Mononuclear cell (primary cell): ENCODE measurements around the gene CDX1. TPM values are rescaled to one million over a fixed set of nuclear protein-coding genes. Genes with fewer than 3 reads are reported as not detected.

Experiments
- H3K27me3 ChIP-seq: 2 replicates; pipeline ENCODE4 v1.6.0; 2011; ENCODE audit warnings: low read length, control low read depth; ENCODE audit not compliant: insufficient read depth
- H3K4me1 ChIP-seq: 2 replicates; pipeline ENCODE4 v1.5.1; 2011; ENCODE audit warnings: mild to moderate bottlenecking, low read length, control low read depth; ENCODE audit not compliant: insufficient read depth
- H3K4me3 ChIP-seq: 2 replicates; pipeline ENCODE4 v1.5.1; 2011; ENCODE audit warnings: mild to moderate bottlenecking, low read length, moderate library complexity
- H3K9me3 ChIP-seq: 2 replicates; pipeline ENCODE4 v1.5.1; 2011; ENCODE audit warnings: low read depth, mild to moderate bottlenecking, control low read depth, low read length
- total RNA-seq: library from RNA; depleted of rRNA; stranded (reverse); fragments of >200 nt; gene quantifications from one replicate; pipeline ENCODE4 v1.2.3, GENCODE V29; 2012

The CDX1 gene
- total RNA-seq, result not detected

GRCh38 chr5:150166650-150167511 lies at the start of gene CDX1:
Gene CDX1, plus strand, starts transcription at chr5:150166778. Its CDS starts 99 bp downstream, at chr5:150166877.
- H3K4me1 ChIP-seq, result no peaks in the 10 kb centered on the region
- H3K9me3 ChIP-seq, result no peaks in the 10 kb centered on the region
- H3K4me3 ChIP-seq, result no peak within 1 kb of the TSS
- H3K27me3 ChIP-seq, result peaks cover 30% of the 10 kb centered on the region

DNA sequence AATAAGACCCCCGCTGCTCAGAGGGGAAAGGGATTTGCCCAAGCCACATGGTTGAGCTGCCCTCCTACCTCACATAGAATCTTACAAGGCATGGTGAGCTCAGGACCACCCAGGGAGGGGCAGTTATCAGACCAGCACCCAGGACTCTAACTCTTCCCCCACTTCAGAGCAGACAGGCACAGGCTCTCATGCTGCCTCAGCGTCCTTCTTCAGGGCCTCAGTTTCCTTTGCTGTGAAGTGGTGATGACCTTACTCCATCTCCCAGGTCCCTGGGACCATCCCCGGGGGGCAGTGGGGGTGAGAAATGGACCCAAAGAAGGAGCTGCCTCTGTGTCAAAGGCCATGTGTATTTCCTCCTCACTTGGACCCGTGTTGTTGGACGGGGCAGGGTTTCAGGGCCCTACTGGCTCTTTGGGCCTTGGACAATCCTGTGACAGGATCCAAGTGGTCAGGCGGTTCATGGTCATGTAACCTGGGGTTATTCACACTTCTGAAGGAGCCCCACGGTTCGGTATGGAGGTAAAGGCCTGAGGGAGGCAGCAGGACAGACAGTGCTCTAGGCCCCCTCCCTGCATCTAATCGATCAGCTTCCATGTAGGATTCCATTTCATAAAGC lies 48.5 kb upstream of the CDX1 start:
- H3K9me3 ChIP-seq, result no peaks in the 10 kb centered on the region
- no peak overlapping the region for H3K4me3 ChIP-seq
- peaks cover 23% of the 10 kb centered on the region for H3K4me1 ChIP-seq
- H3K27me3 ChIP-seq, result no peaks in the 10 kb centered on the region

DNA sequence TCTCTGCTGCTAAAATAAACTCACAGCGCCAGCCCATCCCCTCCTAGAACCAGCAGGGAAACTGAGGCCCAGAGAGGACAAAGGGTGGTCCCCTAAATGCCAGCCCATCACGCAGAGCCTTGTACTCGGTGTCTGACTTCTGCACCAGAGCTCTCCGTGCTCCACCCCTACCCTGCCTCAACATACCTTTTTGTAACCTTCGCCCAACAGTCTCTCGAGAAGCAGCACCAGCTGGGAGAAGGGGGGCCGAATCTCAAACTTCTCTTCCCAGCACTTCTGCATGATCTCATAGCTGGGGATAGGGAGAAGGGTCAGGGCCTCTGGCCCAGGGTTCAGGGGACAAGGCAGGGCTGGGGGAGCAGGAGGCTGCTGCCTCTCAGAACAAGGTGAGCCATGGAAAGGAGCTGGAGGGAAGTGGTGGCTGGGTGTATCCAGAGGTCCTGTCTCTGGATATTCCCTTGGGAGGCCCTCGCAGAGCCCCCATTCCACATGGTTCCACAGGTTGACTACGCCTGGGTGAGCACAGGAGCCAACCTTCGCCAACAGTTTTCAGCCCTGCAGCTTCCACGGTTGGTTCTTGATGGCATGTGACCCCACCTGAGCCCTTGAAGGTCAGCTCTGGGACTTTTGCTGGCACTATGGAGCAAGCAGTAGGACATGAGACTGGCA lies 47.9 kb upstream of the CDX1 start:
- H3K27me3 ChIP-seq, result no peaks in the 10 kb centered on the region

GRCh38 chr5:150119421-150120061 lies 47.0 kb upstream of the CDX1 start:
- no peaks in the 10 kb centered on the region for H3K27me3 ChIP-seq
- H3K4me1 ChIP-seq, result peaks cover 33% of the 10 kb centered on the region
- no peak overlapping the region for H3K4me3 ChIP-seq
- no peaks in the 10 kb centered on the region for H3K9me3 ChIP-seq

More for the DNA sequence above, 47.9 kb upstream of the CDX1 start:
- Histone ChIP-seq H3K4me1 (peaks cover 24% of the 10 kb centered on the region), H3K9me3 (no peaks in the 10 kb centered on the region), H3K4me3 (no peak overlapping the region)

DNA sequence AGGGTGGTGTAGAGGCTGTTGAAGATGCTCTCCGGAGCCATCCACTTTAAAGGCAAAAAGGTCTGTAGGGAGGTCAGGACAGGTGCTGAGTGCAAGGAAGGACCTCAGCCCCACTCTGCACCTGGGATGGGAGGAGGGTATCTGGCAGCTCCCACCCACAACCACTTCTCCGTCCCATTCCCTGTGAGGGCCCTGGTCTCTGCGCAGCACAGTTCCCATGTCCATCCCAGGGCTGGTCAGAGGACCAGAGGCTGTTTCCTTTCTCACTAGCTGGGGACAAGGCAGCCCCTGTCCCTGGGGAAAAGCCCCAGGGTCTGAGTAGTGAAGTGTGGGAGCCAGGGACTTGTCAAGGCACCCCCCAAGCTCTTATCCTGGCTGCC lies 46.5 kb upstream of the CDX1 start:
- Histone ChIP-seq H3K27me3 (no peaks in the 10 kb centered on the region), H3K4me3 (no peak overlapping the region), H3K4me1 (peaks cover 34% of the 10 kb centered on the region)

GRCh38 chr5:150120617-150121447 lies 45.7 kb upstream of the CDX1 start:
- Histone ChIP-seq H3K27me3 (no peaks in the 10 kb centered on the region), H3K9me3 (no peaks in the 10 kb centered on the region), H3K4me1 (peaks cover 34% of the 10 kb centered on the region), H3K4me3 (no peak overlapping the region)

More for the DNA sequence above, 46.5 kb upstream of the CDX1 start:
- H3K9me3 ChIP-seq, result no peaks in the 10 kb centered on the region

DNA sequence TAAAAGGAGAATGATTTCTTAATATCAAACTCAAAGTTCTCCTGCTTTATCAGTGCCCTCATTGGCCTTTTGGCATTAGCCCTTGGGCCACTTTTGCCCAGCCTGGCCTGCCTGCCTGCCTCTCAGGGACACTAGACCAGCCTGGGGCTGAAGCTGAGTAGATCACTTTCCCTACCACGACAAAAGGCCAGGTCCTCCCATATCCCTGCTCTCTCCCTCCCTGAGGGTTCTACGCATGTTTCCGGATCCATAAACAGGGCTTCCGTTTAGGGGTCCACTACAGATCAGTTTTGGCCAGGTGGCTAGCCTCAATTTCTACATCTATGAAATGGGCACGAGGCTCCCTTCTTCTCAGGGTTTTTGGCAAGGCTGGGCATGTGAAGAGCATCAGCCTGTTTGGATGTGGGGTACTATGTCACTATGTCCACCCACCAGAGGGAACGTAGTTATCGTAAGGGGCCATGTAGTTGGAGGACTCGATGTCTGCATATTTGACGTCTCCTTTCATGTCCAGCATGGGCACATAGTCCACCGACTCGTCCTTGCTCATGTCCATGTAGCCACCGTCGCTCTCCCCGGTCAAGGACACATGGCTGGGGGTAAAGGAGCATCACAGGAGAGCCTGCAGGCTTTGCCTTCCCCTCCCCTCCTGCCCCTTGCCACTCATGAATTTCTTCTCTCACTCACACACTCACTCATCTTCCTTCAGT lies 45.0 kb upstream of the CDX1 start:
- Histone ChIP-seq H3K9me3 (no peaks in the 10 kb centered on the region), H3K27me3 (no peaks in the 10 kb centered on the region), H3K4me3 (no peak overlapping the region), H3K4me1 (peaks cover 34% of the 10 kb centered on the region)

DNA sequence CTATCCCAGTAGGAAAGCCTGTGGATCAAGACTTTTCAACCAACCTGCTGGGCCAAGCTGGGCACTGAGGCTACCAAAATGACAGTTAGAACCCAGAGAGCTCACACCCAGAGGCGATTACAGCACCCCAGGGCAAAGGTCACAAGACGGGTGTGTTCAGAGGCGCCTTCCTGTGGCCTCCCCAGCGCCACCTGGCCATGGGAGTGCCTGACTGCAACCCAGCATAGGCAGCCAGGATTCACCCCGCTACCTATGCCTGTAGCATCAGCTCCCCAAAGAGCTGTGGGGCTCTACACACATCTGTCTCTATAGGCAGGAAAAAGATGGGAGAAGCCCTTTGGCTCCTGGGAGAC lies 44.4 kb upstream of the CDX1 start:
- Histone ChIP-seq H3K9me3 (no peaks in the 10 kb centered on the region), H3K4me1 (peaks cover 34% of the 10 kb centered on the region), H3K4me3 (no peak overlapping the region), H3K27me3 (no peaks in the 10 kb centered on the region)

GRCh38 chr5:150122536-150123481 lies 43.8 kb upstream of the CDX1 start:
- H3K4me1 ChIP-seq, result peaks cover 34% of the 10 kb centered on the region

GRCh38 chr5:150123542-150123941 lies 43.0 kb upstream of the CDX1 start:
- H3K9me3 ChIP-seq, result no peaks in the 10 kb centered on the region
- no peak overlapping the region for H3K4me3 ChIP-seq
- no peaks in the 10 kb centered on the region for H3K27me3 ChIP-seq
- H3K4me1 ChIP-seq, result peaks cover 34% of the 10 kb centered on the region

More at GRCh38 chr5:150122536-150123481, 43.8 kb upstream of the CDX1 start:
- H3K9me3 ChIP-seq, result no peaks in the 10 kb centered on the region
- H3K27me3 ChIP-seq, result no peaks in the 10 kb centered on the region
- H3K4me3 ChIP-seq, result no peak overlapping the region

GRCh38 chr5:150124111-150124557 lies 42.4 kb upstream of the CDX1 start:
- no peaks in the 10 kb centered on the region for H3K9me3 ChIP-seq
- H3K4me1 ChIP-seq, result peaks cover 34% of the 10 kb centered on the region
- no peaks in the 10 kb centered on the region for H3K27me3 ChIP-seq
- no peak overlapping the region for H3K4me3 ChIP-seq

DNA sequence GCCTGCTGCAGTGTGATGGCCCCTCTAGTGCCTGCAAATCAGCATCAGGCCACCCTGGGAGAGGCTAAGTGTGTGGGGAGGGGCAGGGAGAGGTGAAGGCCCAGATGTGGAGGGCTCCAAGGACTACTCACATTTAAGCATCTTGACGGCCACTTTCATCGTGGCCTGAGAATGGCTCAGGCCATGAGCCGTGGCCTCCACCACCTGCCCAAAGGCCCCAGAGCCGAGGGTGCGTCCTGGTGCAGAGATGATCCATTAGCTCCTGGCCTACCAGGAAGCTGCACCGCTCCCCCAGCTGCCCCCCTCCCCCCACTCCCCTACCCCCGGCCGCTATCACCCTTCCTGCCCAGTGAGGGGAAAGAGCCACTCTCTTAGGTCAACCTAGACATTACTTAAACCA lies 42.0 kb upstream of the CDX1 start:
- H3K9me3 ChIP-seq, result no peaks in the 10 kb centered on the region
- H3K4me1 ChIP-seq, result peaks cover 34% of the 10 kb centered on the region
- no peaks in the 10 kb centered on the region for H3K27me3 ChIP-seq
- H3K4me3 ChIP-seq, result no peak overlapping the region

DNA sequence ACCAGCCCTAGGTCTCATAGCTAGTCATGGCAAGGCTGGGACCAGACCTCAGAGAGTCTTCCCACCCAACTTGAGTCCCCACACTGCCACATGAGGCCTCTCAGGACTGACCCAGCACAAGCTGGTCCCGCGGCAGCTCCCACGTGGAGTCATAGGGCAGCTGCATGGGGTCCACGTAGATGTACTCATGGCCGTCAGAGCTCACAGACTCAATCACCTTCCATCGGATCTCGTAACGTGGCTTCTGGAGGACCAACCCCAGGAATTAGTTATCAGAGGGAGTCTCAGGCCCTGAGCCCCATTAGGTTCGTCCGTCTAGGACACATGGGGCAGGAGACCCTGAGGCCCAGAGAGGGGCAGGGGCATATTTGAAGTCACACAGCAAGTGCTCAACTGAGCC lies 41.2 kb upstream of the CDX1 start:
- H3K27me3 ChIP-seq, result no peaks in the 10 kb centered on the region
- H3K4me3 ChIP-seq, result no peak overlapping the region
- no peaks in the 10 kb centered on the region for H3K9me3 ChIP-seq
- H3K4me1 ChIP-seq, result peaks cover 41% of the 10 kb centered on the region
